Measurements from ENCODE around the gene CCNC. TPM values are rescaled to one million over a fixed set of nuclear protein-coding genes. Genes with fewer than 3 reads are reported as not detected.

The CCNC gene
- total RNA-seq, 1 donor from 2014 or later = 111 TPM

DNA sequence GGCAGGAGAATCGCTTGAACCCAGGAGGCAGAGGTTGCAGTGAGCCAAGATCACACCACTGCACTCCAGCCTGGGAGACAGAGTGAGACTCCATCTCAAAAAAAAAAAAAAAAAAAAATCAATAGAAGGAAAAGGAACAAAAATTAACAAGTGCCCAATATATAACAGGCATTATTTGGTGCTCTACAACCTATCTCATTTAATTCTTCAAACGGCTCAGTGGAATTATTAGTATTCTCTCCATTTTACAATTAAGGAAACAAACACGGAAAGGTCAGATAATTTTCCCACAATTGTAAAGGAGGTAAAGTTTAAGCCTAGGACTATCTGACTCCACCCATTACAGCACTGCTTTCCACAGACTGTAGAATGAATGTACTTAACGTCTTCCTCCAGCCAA, 19.8 kb downstream of the CCNC start:
- DNase-seq = no peak

GRCh38 chr6:99547526-99547925, 20.9 kb downstream of the CCNC start:
- DNase-seq = no peak

- DNase-seq = no peak
Measured at GRCh38 chr6:99545442-99545841, 23.0 kb downstream of the CCNC start.

- no peak for DNase-seq
Measured at GRCh38 chr6:99543968-99544367, 24.5 kb downstream of the CCNC start.

GRCh38 chr6:99530627-99531026, 37.8 kb downstream of the CCNC start:
- DNase-seq = no peak

DNA sequence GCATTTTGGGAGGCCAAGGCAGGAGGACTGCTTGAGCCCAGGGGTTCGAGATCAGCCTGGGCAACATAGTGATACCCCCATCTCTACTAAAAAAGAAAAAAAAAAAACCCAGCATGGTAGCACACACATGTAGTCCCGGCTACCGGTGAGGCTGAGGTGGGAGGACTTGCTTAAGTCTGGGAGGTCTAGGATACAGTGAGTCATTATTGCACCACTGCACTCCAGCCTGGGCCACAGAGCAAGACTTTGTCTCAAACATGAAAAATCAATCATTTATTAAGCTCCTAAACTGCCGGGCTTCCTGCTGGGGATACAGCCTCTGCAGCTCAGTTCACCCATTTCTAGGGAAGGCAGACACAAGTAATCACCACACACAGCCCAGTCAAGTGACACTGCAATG, 45.9 kb downstream of the CCNC start:
- no peak for DNase-seq

DNA sequence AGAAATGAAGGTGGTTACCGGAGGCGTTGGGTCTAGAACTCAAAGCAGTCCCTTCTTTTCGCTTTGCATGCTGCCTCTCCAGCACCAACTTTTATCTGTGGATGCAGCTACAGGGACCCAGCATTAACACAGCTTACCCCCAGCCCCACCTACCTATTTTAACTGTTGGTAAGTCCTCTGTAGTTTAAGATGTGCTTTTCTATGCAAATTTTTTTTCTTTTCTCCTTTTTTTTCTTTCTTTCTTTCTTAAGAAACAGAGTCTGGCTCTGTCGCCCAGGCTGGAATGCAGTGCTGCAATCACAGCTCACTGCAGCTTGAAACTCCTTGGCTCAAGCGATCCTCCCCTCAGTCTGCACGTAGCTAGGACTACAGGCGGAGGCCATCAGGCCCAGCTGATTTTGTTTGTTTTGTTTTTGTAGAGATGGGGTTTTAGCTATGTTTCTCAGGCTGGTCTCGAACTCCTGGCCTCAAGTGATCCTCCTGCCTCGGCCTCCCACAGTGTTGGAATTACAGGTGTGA, 46.8 kb downstream of the CCNC start:
- DNase-seq = no peak

- DNase-seq = peak; percentile 68
Measured at GRCh38 chr6:99520855-99521632, 47.4 kb downstream of the CCNC start.

DNA sequence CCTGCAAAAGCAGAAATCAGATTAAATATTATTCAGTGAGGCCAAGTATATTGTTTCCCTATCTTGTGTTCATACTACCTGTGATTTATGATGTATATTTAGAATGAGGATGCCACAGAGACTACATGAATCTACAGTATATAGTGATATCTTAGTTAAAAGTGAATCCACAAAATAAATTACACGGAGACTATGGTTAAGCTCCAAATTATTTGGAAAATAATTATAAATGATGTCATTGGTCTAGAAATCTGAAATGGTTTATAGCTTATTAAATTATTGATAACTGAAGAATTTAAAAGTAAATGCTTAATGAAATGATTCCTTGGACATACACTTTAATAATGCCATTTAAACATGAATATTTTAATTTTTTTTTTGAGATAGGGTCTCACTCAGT, 49.0 kb downstream of the CCNC start:
- DNase-seq = no peak

DNA sequence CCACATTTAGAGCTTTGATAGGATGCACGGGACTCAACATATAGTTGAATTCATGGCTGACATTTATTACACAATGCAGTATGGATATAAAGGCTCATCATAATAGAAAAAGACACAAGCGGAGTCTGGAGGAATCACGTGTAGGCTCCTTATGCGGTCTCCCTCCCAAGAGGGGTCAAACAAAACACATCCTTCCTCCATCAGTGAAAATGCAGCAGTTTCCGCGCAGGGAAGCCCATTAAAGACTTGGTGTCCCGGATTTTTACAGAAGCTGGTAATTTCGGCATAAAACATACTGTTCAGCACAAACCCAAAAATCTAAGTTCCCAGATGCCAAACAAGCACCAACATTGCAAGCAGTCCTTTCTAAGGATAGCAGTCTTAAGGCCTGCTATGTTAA, 54.4 kb downstream of the CCNC start:
- DNase-seq = no peak

- no peak for DNase-seq
Measured at GRCh38 chr6:99512033-99512432, 56.4 kb downstream of the CCNC start.

- no peak for DNase-seq
Measured at GRCh38 chr6:99507648-99508047, 60.8 kb downstream of the CCNC start.

GRCh38 chr6:99501762-99502161, 66.7 kb downstream of the CCNC start:
- DNase-seq = no peak

DNA sequence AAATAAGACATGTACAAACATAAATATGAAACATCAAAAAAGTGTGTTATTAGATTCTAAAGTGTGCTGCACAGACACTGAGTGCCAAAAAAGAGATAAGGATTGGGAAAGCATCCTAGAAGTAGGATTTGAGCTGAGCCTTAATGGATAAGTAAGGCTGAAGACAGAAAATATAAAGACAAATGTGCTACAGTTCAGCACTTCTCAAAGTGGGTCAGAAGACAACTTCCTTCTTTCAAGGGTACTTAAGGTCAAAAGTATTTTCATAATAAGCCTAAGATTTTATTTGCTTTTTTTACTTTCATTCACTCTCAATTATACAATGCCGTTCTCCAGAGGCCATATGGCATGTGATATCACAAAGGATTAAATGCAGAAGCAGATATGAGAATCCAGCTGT, 70.0 kb downstream of the CCNC start:
- no peak for DNase-seq

DNA sequence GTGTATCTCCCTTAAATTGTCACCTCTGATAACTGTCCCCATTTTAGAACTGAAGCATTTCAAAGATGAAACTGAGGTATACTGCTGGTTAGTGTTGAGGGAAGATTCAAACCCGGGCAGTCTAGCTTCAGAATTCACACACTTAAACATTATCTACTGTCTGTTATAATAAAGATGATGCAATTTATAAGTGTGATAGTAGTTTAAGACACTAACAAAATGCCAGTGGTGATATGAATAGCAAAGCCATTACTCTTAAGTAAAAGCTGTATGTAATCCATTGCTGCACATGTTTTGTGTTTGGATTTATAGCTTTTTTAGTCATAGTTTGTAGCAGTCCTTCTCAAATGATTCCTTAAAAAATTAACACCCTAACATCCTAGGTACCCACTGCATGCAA, 73.0 kb downstream of the CCNC start:
- no peak for DNase-seq

Small RNAs within 50 kb of the gene (small RNA-seq; reads per million reads assigned to genes)
- not detected for gene RF00019

Other genes with a start within 250 kb of the CCNC start
- gene FAXC, start 219.0 kb downstream of the CCNC start, total RNA-seq = 49.3 TPM
- 12.2 TPM for gene COQ3, start 174.5 kb downstream of the CCNC start, total RNA-seq
- gene PNISR, start 143.4 kb downstream of the CCNC start, total RNA-seq = 158 TPM
- 10.8 TPM for gene USP45, start 53.2 kb downstream of the CCNC start, total RNA-seq
- gene PRDM13, start 38.2 kb upstream of the CCNC start, total RNA-seq = not detected